T-helper 2 cell treated with Interferon-gamma antibody and Interleukin-4, amounts not matched to agents 5 μg/mL and 100 μg/mL, for 36 hours (primary cell): Measurements from ENCODE around the gene SNX4.
"Not testable (repeated sequence)": the region's sequence is repeated elsewhere in the genome, so short reads cannot be mapped to it uniquely, and the experiment has no call there.

Experiments
- DNase-seq: peaks from one replicate; pipeline ENCODE4 v3.0.0; 2021; ENCODE audit warnings: low spot score
- H3K27ac Mint-ChIP-seq: one replicate; pipeline ENCODE4 v1.8.0; 2021; ENCODE audit warnings: mild to moderate bottlenecking, mixed read lengths
- H3K27me3 Mint-ChIP-seq: one replicate; pipeline ENCODE4 v1.8.0; 2021; ENCODE audit warnings: low read depth, mixed read lengths
- H3K36me3 Mint-ChIP-seq: one replicate; pipeline ENCODE4 v1.8.0; 2021; ENCODE audit warnings: low read depth, mixed read lengths
- H3K4me1 Mint-ChIP-seq: one replicate; pipeline ENCODE4 v1.8.0; 2021; ENCODE audit warnings: low read depth, mixed read lengths
- H3K4me3 Mint-ChIP-seq: one replicate; pipeline ENCODE4 v1.8.0; 2022; ENCODE audit warnings: mild to moderate bottlenecking, moderate library complexity, mixed read lengths
- H3K9me3 Mint-ChIP-seq: one replicate; pipeline ENCODE4 v1.8.0; 2021; ENCODE audit warnings: mixed read lengths

SNX4 gene

GRCh38 chr3:125519678-125520562, at the start of gene SNX4:
TSS of gene SNX4 (minus strand) at chr3:125520202. CDS start at chr3:125520172, 30 bp downstream.
- H3K4me3 Mint-ChIP-seq, result peak within 1 kb of the TSS; percentile 95
- H3K4me1 Mint-ChIP-seq, result peaks cover 30% of the 10 kb centered on the region
- H3K27ac Mint-ChIP-seq, result peak within 1 kb of the TSS; percentile 90
- peak; percentile 89 for DNase-seq
- H3K9me3 Mint-ChIP-seq, result no peaks in the 10 kb centered on the region
- peaks cover 16% of the 10 kb centered on the region for H3K36me3 Mint-ChIP-seq
- no peaks in the 10 kb centered on the region for H3K27me3 Mint-ChIP-seq

DNA sequence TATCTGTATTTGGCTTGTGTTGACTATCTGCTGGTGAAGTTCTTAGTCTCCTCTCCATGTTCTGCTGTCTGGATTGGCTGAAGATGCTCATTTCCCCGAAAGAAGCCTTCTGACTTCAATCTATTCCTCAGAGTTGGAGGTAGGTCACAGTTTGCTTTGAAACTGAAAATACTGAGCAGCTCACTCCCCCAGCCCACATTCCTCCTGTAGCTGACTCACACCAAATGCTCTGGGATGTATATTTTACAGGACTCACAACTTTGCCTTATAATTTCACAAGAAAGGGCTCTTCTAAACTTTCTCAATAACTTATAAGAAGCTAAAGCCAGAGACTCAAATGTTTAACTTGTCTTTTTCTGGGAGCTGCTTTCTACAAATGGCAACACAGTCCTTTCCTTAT, 36.3 kb upstream of the SNX4 start:
- no peak for DNase-seq
- no peaks in the 10 kb centered on the region for H3K27me3 Mint-ChIP-seq
- H3K9me3 Mint-ChIP-seq, result no peaks in the 10 kb centered on the region
- H3K4me3 Mint-ChIP-seq, result no peak overlapping the region
- H3K36me3 Mint-ChIP-seq, result peaks cover 18% of the 10 kb centered on the region
- H3K4me1 Mint-ChIP-seq, result no peaks in the 10 kb centered on the region
- no peak overlapping the region for H3K27ac Mint-ChIP-seq

GRCh38 chr3:125552401-125552800, 32.4 kb upstream of the SNX4 start:
- H3K9me3 Mint-ChIP-seq, result no peaks in the 10 kb centered on the region
- H3K36me3 Mint-ChIP-seq, result peaks cover 11% of the 10 kb centered on the region

DNA sequence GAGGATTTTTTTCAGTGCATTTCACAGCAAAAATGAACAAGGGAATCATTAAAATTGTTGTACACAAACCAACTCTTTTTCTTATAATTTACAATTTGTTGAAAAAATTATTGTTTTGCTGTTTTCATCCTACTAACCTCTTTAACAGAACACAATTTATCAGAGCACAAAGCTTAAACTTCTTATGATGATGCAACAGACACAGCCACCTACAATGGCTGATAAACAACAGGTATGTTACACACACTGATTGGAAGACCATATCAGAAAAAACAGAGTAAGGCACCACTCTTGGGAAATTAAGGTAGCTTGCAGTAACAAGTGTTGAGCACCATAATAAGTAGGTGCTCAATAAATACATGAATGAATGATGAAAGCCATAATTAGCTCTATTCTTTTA, 8.9 kb upstream of the SNX4 start:
- H3K4me1 Mint-ChIP-seq, result no peaks in the 10 kb centered on the region
- DNase-seq, result no peak
- peaks cover 14% of the 10 kb centered on the region for H3K36me3 Mint-ChIP-seq
- H3K4me3 Mint-ChIP-seq, result no peak overlapping the region
- no peaks in the 10 kb centered on the region for H3K9me3 Mint-ChIP-seq
- no peaks in the 10 kb centered on the region for H3K27me3 Mint-ChIP-seq
- no peak overlapping the region for H3K27ac Mint-ChIP-seq

More at GRCh38 chr3:125552401-125552800, 32.4 kb upstream of the SNX4 start:
- no peak for DNase-seq
- no peaks in the 10 kb centered on the region for H3K4me1 Mint-ChIP-seq
- H3K27me3 Mint-ChIP-seq, result no peaks in the 10 kb centered on the region
- no peak overlapping the region for H3K4me3 Mint-ChIP-seq
- H3K27ac Mint-ChIP-seq, result no peak overlapping the region

DNA sequence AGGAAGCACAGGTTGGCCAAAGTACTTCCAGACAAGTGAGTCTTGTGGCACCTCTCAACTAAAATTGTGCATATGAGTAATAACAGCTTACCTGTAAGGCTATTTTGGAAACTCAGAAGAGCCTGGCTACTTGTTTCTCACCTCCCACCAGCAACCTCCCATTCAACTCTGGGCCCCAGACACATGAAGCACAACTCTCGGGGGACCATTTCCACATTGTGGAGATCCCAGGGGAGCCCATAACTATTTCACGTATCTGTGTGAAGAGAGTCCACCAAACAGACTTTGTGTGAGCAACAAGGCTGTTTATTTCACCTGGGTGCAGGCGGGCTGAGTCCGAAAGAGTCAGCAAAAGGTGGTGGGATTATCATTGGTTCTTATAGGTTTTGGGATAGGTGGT, 5.2 kb upstream of the SNX4 start:
- Mint-ChIP-seq H3K36me3 (peaks cover 8% of the 10 kb centered on the region), H3K4me1 (peaks cover 6% of the 10 kb centered on the region), H3K9me3 (no peaks in the 10 kb centered on the region), H3K4me3 (no peak overlapping the region), H3K27me3 (no peaks in the 10 kb centered on the region), H3K27ac (no peak overlapping the region)
- DNase-seq, result no peak

DNA sequence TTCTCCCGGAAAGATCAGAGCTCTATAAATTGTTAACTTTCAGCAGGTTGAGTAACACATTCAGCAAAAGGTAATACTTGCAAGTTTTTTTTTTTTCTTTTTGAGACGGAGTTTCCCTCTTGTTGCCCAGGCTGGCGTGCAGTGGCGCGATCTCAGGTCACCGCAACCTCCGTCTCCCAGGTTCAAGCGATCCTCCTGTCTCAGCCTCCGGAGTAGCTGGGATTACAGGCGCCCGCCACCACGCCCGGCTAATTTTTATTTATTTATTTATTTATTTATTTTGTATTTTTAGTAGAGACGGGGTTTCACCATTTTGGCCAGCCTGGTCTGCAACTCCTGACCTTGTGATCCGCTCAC, 539 bp upstream of the SNX4 start:
- Mint-ChIP-seq H3K4me3 (peak overlapping the region; percentile 95), H3K27ac (peak overlapping the region; percentile 90), H3K36me3 (peaks cover 16% of the 10 kb centered on the region), H3K4me1 (peaks cover 30% of the 10 kb centered on the region)
- H3K27me3 Mint-ChIP-seq, DNase-seq, H3K9me3 Mint-ChIP-seq: not testable (repeated sequence)

DNA sequence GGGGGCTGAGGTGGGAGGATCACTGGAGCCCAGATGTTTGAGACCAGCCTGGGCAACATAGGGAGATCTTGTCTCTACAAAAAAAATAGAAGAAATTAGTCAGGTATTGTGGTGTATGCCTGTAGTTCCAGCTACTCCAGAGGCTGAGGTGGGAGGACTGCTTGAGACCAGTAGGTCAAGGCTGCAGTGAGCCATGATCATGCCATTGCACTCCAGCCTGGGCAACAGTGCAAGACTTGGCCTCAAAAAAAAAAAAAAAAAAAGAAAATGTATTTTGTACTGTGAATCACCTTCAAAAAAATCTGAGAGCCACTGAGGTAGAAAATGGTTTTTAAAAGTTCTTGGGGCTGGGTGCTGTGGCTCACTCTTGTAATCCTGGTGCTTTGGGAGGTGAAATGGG, 4.6 kb downstream of the SNX4 start:
- no peak overlapping the region for H3K27ac Mint-ChIP-seq
- DNase-seq, result no peak
- no peak overlapping the region for H3K4me3 Mint-ChIP-seq
- H3K36me3 Mint-ChIP-seq, result peaks cover 34% of the 10 kb centered on the region
- H3K4me1 Mint-ChIP-seq, result peaks cover 41% of the 10 kb centered on the region
- H3K9me3 Mint-ChIP-seq, result no peaks in the 10 kb centered on the region
- H3K27me3 Mint-ChIP-seq, result no peaks in the 10 kb centered on the region

DNA sequence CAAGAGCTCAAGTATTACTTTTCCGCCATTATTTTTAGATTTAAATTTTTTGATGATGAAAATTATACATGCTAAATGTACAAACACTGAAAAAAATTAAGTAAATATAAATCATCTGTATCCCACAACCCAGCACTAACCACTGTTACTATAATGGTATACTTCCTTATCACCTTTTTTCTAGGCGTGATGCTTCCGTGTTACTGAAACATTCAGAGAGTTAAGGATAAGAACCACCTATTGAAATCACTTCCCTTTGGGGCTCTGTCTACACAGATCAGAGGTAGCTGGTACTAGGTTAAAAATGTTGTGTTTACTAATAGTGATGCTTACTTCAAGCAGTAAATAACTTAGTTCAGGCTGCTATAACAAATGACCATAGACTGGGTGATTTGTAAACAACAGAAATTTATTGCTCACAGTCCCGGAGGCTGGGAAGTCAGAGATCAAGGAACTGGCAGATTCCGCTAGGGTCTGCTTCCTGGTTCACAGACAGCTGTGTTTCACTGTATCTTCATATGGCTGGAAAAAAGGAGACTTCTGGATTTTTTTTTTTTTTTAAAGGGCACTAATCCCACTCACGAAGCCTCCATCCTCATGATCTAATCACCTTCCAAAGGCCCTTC, 6.4 kb downstream of the SNX4 start:
- no peaks in the 10 kb centered on the region for H3K27me3 Mint-ChIP-seq
- peaks cover 4% of the 10 kb centered on the region for H3K9me3 Mint-ChIP-seq
- H3K4me1 Mint-ChIP-seq, result peaks cover 31% of the 10 kb centered on the region
- no peak overlapping the region for H3K4me3 Mint-ChIP-seq
- no peak overlapping the region for H3K27ac Mint-ChIP-seq
- peaks cover 40% of the 10 kb centered on the region for H3K36me3 Mint-ChIP-seq
- DNase-seq, result no peak

DNA sequence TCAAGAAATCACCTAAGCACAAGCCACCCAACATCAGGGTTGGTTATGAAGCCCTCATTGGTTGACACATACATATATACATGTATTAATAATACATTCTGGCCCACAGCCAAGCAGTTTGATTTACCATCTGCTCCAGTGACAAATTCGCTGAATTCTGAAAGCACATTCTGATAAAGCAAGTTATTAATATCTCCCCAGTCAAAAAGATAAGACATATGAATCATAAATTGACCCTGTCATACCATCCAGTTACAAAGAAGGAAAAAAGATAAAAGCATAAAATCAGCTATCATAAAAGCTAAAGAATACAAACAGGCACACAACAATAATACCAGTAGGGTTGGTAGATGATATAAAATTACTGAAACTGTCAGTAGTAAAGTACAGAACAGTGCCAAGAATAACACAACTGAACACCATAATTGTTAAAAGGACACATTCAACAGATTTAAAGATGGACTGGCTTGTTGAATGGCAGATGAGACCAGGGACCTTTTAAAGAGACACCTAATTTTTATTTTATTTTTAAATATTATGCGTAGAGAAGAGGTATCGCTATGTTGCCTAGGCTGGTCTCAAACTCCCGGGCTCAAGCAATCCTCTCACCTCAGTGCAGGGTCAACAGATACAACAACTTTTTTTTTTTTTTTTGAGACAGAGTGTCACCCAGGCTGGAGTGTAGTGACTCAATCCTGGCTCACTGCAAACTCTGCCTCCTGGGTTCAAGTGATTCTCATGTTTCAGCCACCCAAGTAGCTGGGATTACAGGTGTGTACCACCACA, 7.7 kb downstream of the SNX4 start:
- H3K27ac Mint-ChIP-seq, result no peak overlapping the region

DNA sequence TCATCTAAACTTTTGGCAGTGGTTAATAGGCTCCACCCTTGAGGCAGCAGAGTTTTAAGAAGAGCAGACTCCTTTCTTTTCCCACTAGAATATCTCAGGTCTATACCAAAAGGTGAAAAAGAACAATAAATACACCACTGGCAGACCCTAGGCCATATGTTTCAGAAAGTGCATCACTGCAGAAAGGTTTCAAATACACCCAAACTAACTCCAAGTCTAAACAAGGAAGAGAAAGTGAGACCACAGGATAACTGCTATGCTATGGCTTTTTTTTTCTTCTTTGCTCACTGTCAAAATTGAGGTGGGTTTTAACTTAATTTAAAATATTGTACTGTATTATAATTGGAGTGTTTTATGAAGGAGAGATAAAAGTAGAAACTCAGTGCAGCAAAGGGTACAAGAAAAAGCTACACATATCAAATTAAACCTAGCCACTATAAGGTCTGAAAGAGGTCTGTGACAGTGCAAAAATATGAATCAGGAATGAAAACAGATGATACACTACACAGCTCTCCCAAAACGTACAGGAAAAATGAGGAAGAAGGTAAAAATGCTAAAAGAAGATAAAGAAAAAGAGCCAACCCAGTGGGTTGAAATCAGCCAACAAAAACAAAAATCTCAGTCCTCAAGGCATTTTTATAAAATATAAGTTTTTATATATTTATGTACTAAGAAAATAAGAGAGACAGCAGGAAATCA, 8.4 kb downstream of the SNX4 start:
- peaks cover 50% of the 10 kb centered on the region for H3K36me3 Mint-ChIP-seq
- peak overlapping the region; percentile 42 for H3K27ac Mint-ChIP-seq
- no peaks in the 10 kb centered on the region for H3K27me3 Mint-ChIP-seq
- peaks cover 13% of the 10 kb centered on the region for H3K9me3 Mint-ChIP-seq
- H3K4me3 Mint-ChIP-seq, result no peak overlapping the region
- DNase-seq, result no peak
- peaks cover 20% of the 10 kb centered on the region for H3K4me1 Mint-ChIP-seq

More for the DNA sequence above, 7.7 kb downstream of the SNX4 start:
- peaks cover 25% of the 10 kb centered on the region for H3K4me1 Mint-ChIP-seq
- no peak for DNase-seq
- no peak overlapping the region for H3K4me3 Mint-ChIP-seq
- no peaks in the 10 kb centered on the region for H3K27me3 Mint-ChIP-seq
- H3K36me3 Mint-ChIP-seq, result peaks cover 47% of the 10 kb centered on the region
- H3K9me3 Mint-ChIP-seq, result peaks cover 8% of the 10 kb centered on the region

DNA sequence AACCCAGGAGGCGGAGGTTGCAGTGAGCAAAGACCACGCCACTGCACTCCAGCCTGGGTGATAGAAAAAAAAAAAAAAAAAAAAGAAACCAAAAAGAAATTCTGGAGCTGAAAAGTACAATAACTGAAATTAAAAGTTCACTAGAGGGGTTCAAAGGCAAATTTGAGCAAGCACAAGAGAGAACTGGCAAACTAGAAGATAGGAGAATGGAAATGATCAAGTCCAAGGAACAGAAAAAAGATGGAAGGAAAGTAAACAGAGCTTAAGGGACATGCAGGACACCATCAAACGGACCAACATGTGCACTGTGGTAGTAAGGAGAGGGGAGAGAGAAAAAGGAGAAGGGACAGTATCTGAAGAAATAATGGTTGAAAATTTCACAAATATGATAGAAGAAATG, 12.9 kb downstream of the SNX4 start:
- Mint-ChIP-seq H3K27me3 (no peaks in the 10 kb centered on the region), H3K4me1 (peaks cover 11% of the 10 kb centered on the region), H3K36me3 (peaks cover 51% of the 10 kb centered on the region), H3K27ac (no peak overlapping the region), H3K9me3 (peaks cover 13% of the 10 kb centered on the region), H3K4me3 (no peak overlapping the region)
- DNase-seq, result no peak

GRCh38 chr3:125498630-125499029, 21.4 kb downstream of the SNX4 start:
- no peak for DNase-seq
- H3K36me3 Mint-ChIP-seq, result peaks cover 30% of the 10 kb centered on the region
- H3K9me3 Mint-ChIP-seq, result no peaks in the 10 kb centered on the region
- H3K27me3 Mint-ChIP-seq, result no peaks in the 10 kb centered on the region
- H3K27ac Mint-ChIP-seq, result no peak overlapping the region
- no peak overlapping the region for H3K4me3 Mint-ChIP-seq
- no peaks in the 10 kb centered on the region for H3K4me1 Mint-ChIP-seq

DNA sequence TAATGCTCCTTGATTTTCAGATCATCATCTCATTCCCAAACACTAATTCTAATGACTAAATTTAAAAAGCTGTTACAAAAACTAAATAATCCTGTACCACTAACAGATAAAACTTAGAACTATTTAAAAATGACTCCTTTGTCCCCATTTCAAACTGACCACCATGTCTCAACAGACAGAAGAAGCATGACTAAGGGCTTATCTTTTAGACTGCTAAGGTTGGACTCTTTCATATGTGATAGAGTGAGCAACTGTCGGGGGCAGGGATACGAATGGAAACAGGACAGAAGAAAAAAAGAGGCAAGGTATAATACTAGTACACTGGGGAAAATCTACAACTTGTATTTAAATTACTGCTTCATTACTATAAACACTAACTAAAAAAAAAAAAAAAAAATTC, 23.3 kb downstream of the SNX4 start:
- Mint-ChIP-seq H3K27ac (no peak overlapping the region), H3K9me3 (no peaks in the 10 kb centered on the region), H3K27me3 (no peaks in the 10 kb centered on the region), H3K4me3 (no peak overlapping the region), H3K36me3 (peaks cover 25% of the 10 kb centered on the region), H3K4me1 (no peaks in the 10 kb centered on the region)
- DNase-seq, result no peak
